Measurements from ENCODE around the gene RRP1. TPM values are rescaled to one million over a fixed set of nuclear protein-coding genes. Genes with fewer than 3 reads are reported as not detected.
"Not testable (repeated sequence)": the region's sequence is repeated elsewhere in the genome, so short reads cannot be mapped to it uniquely, and the experiment has no call there.

The RRP1 gene
- polyA plus RNA-seq, 3 donors: 26.6 to 28.0 (median 26.8) TPM

- DNase-seq (ENCODE audit: low read depth in 3 of 3, low spot score in 2 of 3): no peak
Observed at GRCh38 chr21:43814215-43815106, 25.1 kb downstream of the RRP1 start.

DNA sequence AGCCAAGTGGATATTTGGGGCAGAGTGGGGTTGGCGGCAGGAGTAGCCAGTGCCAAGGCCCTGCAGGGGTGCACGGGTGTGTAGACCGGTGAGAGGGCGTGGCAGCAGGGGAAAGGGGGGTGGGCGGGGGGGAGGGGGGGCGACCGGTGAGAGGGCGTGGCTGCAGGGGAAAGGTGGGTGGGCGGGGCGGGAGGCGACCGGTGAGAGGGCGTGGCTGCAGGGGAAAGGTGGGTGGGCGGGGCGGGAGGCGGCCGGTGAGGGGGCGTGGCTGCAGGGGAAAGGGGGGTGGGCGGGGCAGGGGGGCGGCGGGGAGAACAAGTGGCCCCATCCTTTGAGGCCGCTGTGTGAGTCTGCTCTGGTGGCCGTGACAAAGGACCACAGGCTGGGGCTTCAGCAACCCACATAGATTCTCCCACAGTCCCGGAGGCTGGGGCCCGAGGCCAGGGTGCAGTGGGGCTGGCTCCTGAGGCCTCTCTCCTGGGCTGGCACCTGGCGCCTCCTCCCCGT, 25.8 kb downstream of the RRP1 start:
- no peak for DNase-seq (ENCODE audit: low read depth in 3 of 3, low spot score in 2 of 3)

GRCh38 chr21:43815991-43816390, 26.6 kb downstream of the RRP1 start:
- DNase-seq (ENCODE audit: low read depth in 3 of 3, low spot score in 2 of 3): no peak

GRCh38 chr21:43816611-43817071, 27.3 kb downstream of the RRP1 start:
- no peak for DNase-seq (ENCODE audit: low read depth in 3 of 3, low spot score in 2 of 3)

DNA sequence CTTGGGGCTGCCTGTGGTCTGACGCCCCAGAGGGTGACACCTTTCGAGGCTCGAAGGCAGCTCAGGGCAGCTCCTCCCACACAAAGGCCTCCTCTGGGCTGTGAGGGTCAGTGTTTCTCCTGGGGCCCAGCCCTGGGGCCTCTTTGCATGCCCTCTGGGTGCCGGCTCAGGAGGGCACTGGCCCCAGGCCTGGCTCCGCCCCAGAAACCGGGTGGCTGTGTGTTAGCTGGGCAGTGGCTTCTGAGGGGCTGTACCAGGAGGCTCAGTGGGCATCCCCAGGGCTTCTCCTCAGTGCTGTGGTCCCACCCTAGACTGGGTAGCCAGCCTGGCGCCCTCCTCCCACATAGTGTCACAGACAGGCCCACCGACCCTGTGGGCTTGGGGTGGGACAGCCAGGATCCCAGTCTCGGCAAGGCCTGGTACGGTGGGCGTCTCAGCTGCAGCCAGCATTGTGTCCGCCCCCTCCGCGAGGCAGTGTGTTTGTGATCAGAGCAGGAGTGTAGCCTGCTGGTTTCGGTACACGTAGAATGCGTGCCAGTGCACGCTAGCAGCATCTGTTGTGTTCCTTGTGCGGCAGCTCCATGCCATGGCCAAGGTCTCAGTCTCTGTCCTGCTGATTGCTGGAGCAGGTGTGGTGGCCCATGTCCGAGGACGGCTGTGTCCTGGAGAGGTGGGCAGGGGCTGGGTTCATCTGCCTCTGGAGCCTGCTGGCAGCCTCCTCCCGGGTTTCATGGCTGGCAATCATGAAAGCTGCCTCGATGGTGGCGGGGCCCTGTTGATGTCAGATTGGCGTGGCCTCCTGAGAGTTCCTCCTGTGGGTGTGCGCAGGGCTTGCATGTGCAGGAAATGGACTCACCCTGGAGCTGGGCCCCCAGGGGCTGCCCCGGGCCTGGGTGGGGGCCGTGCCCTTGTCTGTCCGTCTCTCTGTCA, 28.0 kb downstream of the RRP1 start:
- no peak for DNase-seq (ENCODE audit: low read depth in 3 of 3, low spot score in 2 of 3)

DNA sequence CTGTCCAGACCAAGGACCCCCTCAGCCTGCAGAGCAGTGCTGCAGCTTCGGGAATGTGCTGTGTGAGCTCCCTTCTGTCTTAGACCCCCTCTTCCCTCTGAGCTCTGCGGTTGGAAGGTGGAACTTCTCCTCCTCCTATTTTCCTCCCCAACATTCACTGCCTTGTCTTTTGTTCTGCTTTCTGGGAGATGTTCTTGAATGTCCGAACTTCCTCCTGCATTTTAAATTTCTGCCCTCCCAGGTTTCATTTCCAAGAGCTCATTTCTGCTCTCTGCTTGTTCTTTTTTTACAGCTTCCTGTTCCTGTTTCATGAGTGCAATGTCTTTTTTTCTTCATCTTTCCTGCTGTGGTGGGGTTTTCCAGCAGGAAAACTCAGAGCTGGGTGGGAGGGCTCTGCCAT, 29.3 kb downstream of the RRP1 start:
- no peak for DNase-seq (ENCODE audit: low read depth in 3 of 3, low spot score in 2 of 3)

GRCh38 chr21:43819511-43820405, 30.4 kb downstream of the RRP1 start:
- no peak for DNase-seq (ENCODE audit: low read depth in 3 of 3, low spot score in 2 of 3)

DNA sequence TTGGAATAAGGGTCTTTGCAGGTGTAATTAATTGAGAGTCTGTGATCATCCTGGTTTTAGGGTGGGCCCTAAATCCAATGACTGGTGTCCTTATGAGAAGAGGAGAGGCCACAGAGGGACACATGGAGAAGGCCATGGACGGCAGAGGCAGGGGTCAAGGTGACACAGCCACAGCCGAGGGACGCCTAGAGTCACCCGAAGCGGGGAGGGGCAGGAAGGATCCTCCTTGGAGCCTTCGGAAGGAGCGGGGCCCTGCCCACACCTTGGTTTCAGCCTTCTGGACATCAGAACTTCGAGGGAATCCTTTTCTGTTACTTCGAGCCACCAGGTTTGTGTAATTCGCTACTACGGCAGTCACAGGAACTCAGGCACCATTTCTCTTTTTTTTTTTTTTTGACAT, 31.1 kb downstream of the RRP1 start:
- no peak for DNase-seq (ENCODE audit: low read depth in 3 of 3, low spot score in 2 of 3)

DNA sequence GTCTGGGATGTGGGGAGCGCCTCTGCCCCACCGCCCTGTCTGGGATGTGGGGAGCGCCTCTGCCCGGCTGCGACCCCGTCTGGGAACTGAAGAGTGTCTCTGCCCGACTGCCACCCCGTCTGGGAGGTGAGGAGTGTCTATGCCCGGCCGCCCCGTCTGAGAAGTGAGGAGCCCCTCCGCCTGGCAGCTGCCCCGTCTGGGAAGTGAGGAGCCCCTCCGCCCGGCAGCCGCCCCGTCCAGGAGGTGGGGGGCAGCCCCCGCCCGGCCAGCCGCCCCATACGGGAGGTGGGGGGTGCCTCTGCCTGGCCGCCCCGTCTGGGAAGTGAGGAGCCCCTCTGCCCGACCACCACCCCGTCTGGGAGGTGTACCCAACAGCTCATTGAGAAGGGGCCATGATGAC, 32.8 kb downstream of the RRP1 start:
- DNase-seq (ENCODE audit: low read depth in 3 of 3, low spot score in 2 of 3): not testable (repeated sequence)

DNA sequence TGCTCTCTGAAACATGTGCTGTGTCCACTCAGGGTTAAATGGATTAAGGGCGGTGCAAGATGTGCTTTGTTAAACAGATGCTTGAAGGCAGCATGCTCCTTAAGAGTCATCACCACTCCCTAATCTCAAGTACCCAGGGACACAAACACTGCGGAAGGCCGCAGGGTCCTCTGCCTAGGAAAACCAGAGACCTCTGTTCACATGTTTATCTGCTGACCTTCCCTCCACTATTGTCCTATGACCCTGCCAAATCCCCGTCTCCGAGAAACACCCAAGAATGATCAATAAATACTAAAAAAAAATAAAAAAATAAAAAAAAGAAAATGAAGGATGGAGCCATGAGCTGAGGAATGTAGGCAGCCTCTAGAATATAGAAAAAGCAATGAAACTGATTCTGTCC, 33.4 kb downstream of the RRP1 start:
- not testable (repeated sequence) for DNase-seq (ENCODE audit: low read depth in 3 of 3, low spot score in 2 of 3)

GRCh38 chr21:43824333-43825241, 35.2 kb downstream of the RRP1 start:
- no peak for DNase-seq (ENCODE audit: low read depth in 3 of 3, low spot score in 2 of 3)

DNA sequence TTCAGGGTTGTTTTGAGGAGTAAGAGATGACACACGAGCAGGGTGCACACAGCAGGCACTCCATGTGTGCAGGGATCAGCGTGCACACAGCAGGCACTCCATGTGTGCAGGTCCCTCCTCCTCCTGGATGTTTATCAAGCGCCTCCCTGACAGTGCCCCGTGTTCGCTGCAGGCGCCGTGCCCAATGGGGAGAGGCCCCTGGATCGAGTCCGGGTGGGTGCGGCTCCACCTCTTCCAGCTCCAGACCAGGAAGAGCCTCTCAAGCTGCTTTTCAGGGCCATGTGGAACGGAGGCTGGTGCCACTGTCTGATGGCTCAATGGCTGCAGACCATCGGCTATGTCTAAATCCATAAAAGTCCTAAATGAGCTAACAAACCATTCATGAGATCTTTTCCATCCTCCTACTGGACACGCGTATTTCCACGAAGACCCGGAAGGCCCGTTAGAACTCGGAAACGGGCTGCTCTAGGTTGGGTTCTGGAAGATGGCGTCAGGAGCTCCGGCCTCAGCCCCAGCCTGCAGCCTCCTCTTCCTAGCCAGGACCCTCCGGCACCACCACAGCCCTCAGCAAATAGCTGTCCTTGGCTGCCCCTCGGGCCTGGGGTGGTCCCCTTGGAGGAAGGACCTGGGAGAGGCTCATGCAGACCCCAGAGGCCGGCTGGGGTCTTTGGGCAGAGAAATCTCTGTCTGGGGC, 36.0 kb downstream of the RRP1 start:
- no peak for DNase-seq (ENCODE audit: low read depth in 3 of 3, low spot score in 2 of 3)

DNA sequence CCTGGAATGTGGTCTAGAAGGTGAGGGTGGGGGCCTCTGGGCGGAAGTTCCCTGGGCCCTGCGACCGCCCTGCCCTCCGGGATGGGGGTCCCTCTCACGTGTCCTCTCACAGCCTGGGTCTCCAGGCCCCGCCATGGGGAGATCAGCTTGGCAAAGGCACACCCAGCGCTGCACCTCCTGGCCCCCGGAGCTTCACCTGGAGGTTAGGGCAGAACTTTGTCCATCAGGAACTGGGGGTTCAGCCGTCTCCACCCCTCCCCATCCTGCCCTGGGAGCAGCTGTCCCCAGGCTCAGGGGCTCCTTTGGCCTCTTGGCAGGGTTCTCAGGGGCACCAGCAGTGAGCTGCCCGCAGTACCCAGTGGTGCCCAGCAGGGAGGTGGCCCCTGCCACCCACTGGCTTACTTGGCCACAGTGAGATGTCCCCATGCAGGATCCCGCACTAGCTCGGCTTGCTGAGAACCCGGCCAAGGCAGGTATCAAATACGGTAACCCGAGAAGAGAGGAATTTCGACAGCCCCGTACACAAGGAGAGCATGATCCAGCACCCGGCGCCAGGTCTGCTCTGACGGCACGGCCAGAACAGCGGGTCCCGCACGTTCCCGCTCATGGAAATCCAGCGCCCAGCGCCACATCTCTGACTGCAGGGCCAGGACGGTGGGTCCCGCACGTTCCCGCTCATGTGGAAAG, 36.7 kb downstream of the RRP1 start:
- DNase-seq (ENCODE audit: low read depth in 3 of 3, low spot score in 2 of 3): peak in 1 of 3 donors; percentile 52

- no peak for DNase-seq (ENCODE audit: low read depth in 3 of 3, low spot score in 2 of 3)
Observed at GRCh38 chr21:43826623-43826974, 37.2 kb downstream of the RRP1 start.

GRCh38 chr21:43827015-43827611, 37.7 kb downstream of the RRP1 start:
- no peak for DNase-seq (ENCODE audit: low read depth in 3 of 3, low spot score in 2 of 3)

GRCh38 chr21:43829161-43829560, 39.8 kb downstream of the RRP1 start:
- DNase-seq (ENCODE audit: low read depth in 3 of 3, low spot score in 2 of 3): no peak

DNA sequence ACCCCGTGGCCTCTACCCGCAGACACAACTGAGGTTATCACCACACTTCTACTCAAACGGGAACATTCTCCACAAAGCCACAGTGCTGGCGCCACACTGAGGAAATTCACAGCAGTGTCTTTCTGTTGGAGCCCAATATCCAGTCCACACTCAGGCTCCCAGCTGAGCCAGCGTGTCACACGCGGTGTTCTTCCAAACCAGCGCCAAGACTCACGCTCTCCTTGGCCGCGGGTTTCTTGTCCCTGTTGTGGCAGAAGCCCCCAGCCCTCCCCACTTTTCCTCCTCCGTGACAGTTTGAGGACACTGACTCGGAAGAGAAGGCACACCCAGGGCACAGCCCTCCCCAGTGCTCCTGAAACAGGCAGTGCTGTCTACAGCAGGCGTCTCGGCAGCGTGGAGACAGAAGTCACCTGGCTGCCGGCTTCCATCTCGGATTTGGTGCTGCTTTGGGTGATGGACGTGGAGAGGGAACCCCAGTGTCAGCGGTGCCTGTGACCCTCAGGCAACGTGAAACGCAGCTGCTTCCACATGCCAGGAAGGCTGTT, 40.3 kb downstream of the RRP1 start:
- DNase-seq (ENCODE audit: low read depth in 3 of 3, low spot score in 2 of 3): no peak

Data from right renal cortex interstitium (tissue), 3 donors.